ENCODE results near the gene TBC1D14.

DNA sequence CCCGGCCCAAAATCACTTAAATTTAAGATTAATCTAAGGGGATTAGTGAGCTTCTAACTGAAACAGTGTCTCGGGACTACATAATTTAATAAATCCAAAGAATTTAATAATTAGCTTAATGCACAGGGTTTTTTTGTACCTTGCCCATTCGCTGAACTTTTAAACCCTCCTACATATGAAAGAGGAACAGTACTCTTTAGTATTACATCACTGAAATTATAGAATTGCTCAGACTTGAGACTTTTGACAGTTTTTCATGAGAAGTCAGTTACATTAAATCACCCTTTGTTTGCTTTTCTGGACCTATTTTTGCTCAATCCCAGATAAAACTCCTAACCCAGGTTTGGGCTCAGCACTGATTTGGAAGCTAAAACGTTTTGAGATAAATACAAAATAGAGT, 131.1 kb downstream of the TBC1D14 start:
- TF ChIP-seq POLR2A (IDR thresholded peaks at IDR 0.05) (no peak), CTCF (IDR thresholded peaks at IDR 0.05) (no peak)

Data from heart left ventricle (tissue), 13 donors.